DND-41 (cell line): ENCODE measurements around the gene AHCYL2.
"Not testable (repeated sequence)": the region's sequence is repeated elsewhere in the genome, so short reads cannot be mapped to it uniquely, and the experiment has no call there.

Source experiments
- ATAC-seq: fragments of 200-7000 bp; cut with Tn5 transposase; 3 replicates; pipeline ENCODE4 v1.9.1; 2021; ENCODE audit warnings: low read depth; ENCODE audit not compliant: insufficient read depth
- DNase-seq: peaks from one replicate; pipeline ENCODE4 v3.0.0-alpha.2; 2020
- H2AFZ ChIP-seq: 2 replicates; pipeline ENCODE4 v1.6.0; 2012; ENCODE audit warnings: low read depth, low read length
- H3K27ac ChIP-seq: 2 replicates; pipeline ENCODE4 v1.5.1; 2012; ENCODE audit warnings: low read length, inconsistent platforms
- H3K27me3 ChIP-seq: fragments of 200-600 bp; sonication (generic); 2 replicates; pipeline ENCODE4 v1.6.0; 2012; ENCODE audit warnings: low read length, mild to moderate bottlenecking, inconsistent platforms; ENCODE audit not compliant: insufficient read depth, poor library complexity
- H3K36me3 ChIP-seq: 2 replicates; pipeline ENCODE4 v1.5.1; 2012; ENCODE audit warnings: low read length, inconsistent platforms; ENCODE audit not compliant: insufficient read depth
- H3K4me1 ChIP-seq: 2 replicates; pipeline ENCODE4 v1.5.1; 2012; ENCODE audit warnings: mild to moderate bottlenecking, low read length; ENCODE audit not compliant: insufficient read depth
- H3K4me2 ChIP-seq: 2 replicates; pipeline ENCODE4 v1.6.0; 2012; ENCODE audit warnings: mild to moderate bottlenecking, moderate library complexity, low read length, inconsistent platforms; ENCODE audit not compliant: insufficient read depth
- H3K4me3 ChIP-seq, 2 experiments: fragments of 200-600 bp in 1 of 2; shearing (Covaris generic) in 1 of 2; 2 replicates each; pipeline ENCODE4 v1.5.1; 2012 to 2016; ENCODE audit warnings: inconsistent platforms in 2 of 2, low read length in 2 of 2, mild to moderate bottlenecking in 2 of 2, low read depth in 1 of 2, moderate library complexity in 1 of 2
- H3K79me2 ChIP-seq: 2 replicates; pipeline ENCODE4 v1.6.0; 2012; ENCODE audit warnings: low read length, inconsistent platforms; ENCODE audit not compliant: insufficient read depth
- H3K9ac ChIP-seq: 2 replicates; pipeline ENCODE4 v1.6.0; 2012; ENCODE audit warnings: low read depth, mild to moderate bottlenecking, inconsistent platforms, low read length, moderate library complexity
- H3K9me3 ChIP-seq: 2 replicates; pipeline ENCODE4 v1.5.1; 2012; ENCODE audit warnings: low read length, moderate library complexity, mild to moderate bottlenecking, inconsistent platforms; ENCODE audit not compliant: insufficient read depth, severe bottlenecking
- H4K20me1 ChIP-seq: 2 replicates; pipeline ENCODE4 v1.6.0; 2012; ENCODE audit warnings: low read length; ENCODE audit not compliant: insufficient read depth
- EZH2 ChIP-seq: IDR thresholded peaks from 3 replicates; pipeline ENCODE4 v1.6.1; 2012; ENCODE audit warnings: borderline replicate concordance, low read depth, mild to moderate bottlenecking, moderate library complexity, low read length, inconsistent platforms; ENCODE audit not compliant: severe bottlenecking
- TF ChIP-seq, protein P1 (sequence below): IDR thresholded peaks from 2 replicates; pipeline ENCODE4 v1.5.1; 2012; ENCODE audit warnings: borderline replicate concordance, low read length, moderate library complexity, mild to moderate bottlenecking; ENCODE audit not compliant: poor library complexity, severe bottlenecking; ENCODE audit errors: extremely low read depth

Gene AHCYL2

GRCh38 chr7:129443612-129444011, 218.8 kb downstream of the AHCYL2 start:
- Histone ChIP-seq H3K27ac (no peak overlapping the region), H2AFZ (no peak overlapping the region), H3K36me3 (peaks cover 9% of the 10 kb centered on the region; the same call in 1 of the 2 replicates), H3K4me1 (no peaks in the 10 kb centered on the region), H3K9me3 (no peaks in the 10 kb centered on the region), H4K20me1 (no peaks in the 10 kb centered on the region), H3K27me3 (no peaks in the 10 kb centered on the region), H3K4me3 (no peak overlapping the region), H3K79me2 (no peaks in the 10 kb centered on the region), H3K4me2 (no peak overlapping the region), H3K9ac (no peak overlapping the region)
- no peak for ATAC-seq
- no peak for DNase-seq
- TF ChIP-seq, protein P1, sequence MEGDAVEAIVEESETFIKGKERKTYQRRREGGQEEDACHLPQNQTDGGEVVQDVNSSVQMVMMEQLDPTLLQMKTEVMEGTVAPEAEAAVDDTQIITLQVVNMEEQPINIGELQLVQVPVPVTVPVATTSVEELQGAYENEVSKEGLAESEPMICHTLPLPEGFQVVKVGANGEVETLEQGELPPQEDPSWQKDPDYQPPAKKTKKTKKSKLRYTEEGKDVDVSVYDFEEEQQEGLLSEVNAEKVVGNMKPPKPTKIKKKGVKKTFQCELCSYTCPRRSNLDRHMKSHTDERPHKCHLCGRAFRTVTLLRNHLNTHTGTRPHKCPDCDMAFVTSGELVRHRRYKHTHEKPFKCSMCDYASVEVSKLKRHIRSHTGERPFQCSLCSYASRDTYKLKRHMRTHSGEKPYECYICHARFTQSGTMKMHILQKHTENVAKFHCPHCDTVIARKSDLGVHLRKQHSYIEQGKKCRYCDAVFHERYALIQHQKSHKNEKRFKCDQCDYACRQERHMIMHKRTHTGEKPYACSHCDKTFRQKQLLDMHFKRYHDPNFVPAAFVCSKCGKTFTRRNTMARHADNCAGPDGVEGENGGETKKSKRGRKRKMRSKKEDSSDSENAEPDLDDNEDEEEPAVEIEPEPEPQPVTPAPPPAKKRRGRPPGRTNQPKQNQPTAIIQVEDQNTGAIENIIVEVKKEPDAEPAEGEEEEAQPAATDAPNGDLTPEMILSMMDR: no peak
- TF ChIP-seq EZH2: no peak

GRCh38 chr7:129444776-129445175, 219.9 kb downstream of the AHCYL2 start:
- not testable (repeated sequence) for ATAC-seq

GRCh38 chr7:129446925-129447324, 222.1 kb downstream of the AHCYL2 start:
- H3K4me2 ChIP-seq, DNase-seq, H3K79me2 ChIP-seq, H4K20me1 ChIP-seq, H2AFZ ChIP-seq, H3K27ac ChIP-seq, H3K9ac ChIP-seq, H3K27me3 ChIP-seq, H3K9me3 ChIP-seq, H3K4me3 ChIP-seq, H3K4me1 ChIP-seq, ATAC-seq: not testable (repeated sequence)
- H3K36me3 ChIP-seq: peaks cover 13% of the 10 kb centered on the region

More at GRCh38 chr7:129444776-129445175, 219.9 kb downstream of the AHCYL2 start:
- not testable (repeated sequence) for H3K27ac ChIP-seq, H3K9ac ChIP-seq, H4K20me1 ChIP-seq, H3K4me1 ChIP-seq, H3K36me3 ChIP-seq, H3K4me3 ChIP-seq, H3K9me3 ChIP-seq, H3K27me3 ChIP-seq, H3K79me2 ChIP-seq, DNase-seq, H3K4me2 ChIP-seq, H2AFZ ChIP-seq

DNA sequence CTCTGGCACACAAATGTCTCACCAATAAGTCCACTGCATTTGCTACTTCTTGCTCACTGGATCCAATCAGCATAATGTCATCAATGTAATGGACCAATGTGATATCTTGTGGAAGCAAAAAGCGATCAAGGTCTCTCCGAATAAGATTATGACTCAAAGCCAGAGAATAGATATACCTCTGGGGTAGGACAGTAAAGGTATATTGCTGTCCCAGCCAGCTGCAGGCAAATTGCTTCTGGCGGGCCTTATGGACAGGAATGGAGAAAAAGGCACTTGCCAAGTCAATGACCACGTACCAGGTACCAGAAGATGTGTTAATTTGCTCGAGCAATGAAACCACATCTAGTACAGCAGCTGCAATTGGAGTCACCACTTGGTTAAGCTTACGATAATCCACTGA, 222.6 kb downstream of the AHCYL2 start:
- not testable (repeated sequence) for H3K4me3 ChIP-seq, H3K79me2 ChIP-seq, H3K4me1 ChIP-seq, H3K9ac ChIP-seq, H4K20me1 ChIP-seq, H3K27ac ChIP-seq, H3K9me3 ChIP-seq, DNase-seq, H3K4me2 ChIP-seq, ATAC-seq, H2AFZ ChIP-seq, H3K27me3 ChIP-seq
- H3K36me3 ChIP-seq: peaks cover 15% of the 10 kb centered on the region

DNA sequence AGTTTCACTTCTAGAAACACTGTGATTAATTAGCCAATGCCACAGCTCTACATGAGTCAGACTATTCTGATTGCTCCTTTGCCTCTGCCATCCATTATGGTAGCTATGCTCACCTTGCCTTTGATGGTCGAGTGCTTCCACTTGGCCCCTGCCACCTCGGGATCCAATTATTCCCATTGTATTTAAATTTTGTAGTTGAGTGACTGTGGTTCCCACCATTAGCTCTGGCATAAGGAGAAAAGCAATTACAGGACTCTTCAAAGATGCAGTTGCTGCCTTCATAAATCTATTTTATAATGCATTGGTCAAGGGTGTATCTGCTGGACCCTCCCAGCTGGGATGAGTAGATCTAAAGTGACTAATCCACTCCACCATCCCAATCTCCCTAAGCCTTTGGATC, 223.8 kb downstream of the AHCYL2 start:
- ATAC-seq: not testable (repeated sequence)

More for the DNA sequence above, 223.8 kb downstream of the AHCYL2 start:
- not testable (repeated sequence) for H3K27me3 ChIP-seq, H3K4me1 ChIP-seq, H4K20me1 ChIP-seq, H3K79me2 ChIP-seq, DNase-seq, H3K4me3 ChIP-seq, H3K9ac ChIP-seq, H3K27ac ChIP-seq, H3K4me2 ChIP-seq, H3K9me3 ChIP-seq, H2AFZ ChIP-seq
- peaks cover 19% of the 10 kb centered on the region for H3K36me3 ChIP-seq
